GM18499 (cell line): ENCODE data around the gene CCDC28B.
A peak's percentile ranks its signal among the peaks of the same experiment; 100 is the strongest.
"Not testable (repeated sequence)": the region's sequence is repeated elsewhere in the genome, so short reads cannot be mapped to it uniquely, and the experiment has no call there.

Experiments
- ATAC-seq: cut with Tn5 transposase; IDR thresholded peaks from one replicate; pipeline ENCODE4 v1.9.1; 2021; ENCODE audit warnings: moderate number of reproducible peaks; ENCODE audit not compliant: insufficient read depth, unreplicated experiment

The CCDC28B gene

GRCh38 chr1:32200226-32201010 is at the start of gene CCDC28B:
TSS of gene CCDC28B (plus strand) at chr1:32200595. CDS start at chr1:32201936, 1,341 bp downstream.
- ATAC-seq: no peak

- no peak for ATAC-seq
Observed at GRCh38 chr1:32150847-32151246, 49.5 kb upstream of the CCDC28B start.

DNA sequence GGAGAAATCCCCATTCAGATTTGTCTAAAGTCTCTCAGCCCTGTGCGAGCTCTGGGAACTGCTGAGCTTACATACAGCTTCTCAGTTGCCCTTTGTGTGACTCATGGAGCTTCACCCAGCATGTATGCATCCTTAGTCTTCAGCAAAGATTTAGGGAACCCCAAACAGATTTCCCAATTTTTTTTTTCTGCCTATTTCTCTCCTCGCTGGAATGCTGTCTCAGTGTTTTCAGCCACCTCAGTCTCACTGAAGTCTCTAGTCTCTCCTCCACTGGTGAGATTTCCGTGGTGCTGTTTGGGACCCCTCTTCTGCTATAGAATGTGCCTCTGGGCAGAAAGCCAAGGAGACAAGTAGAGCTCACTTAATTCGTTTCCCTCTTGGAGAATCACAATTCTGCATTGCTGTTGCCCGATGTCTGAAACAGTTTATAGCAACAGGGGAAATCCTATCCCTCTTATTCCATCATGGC is 49.0 kb upstream of the CCDC28B start:
- no peak for ATAC-seq

GRCh38 chr1:32159189-32159588 is 41.2 kb upstream of the CCDC28B start:
- ATAC-seq: no peak

GRCh38 chr1:32163405-32163804 is 37.0 kb upstream of the CCDC28B start:
- ATAC-seq: no peak

- not testable (repeated sequence) for ATAC-seq
Observed at GRCh38 chr1:32165633-32166032, 34.8 kb upstream of the CCDC28B start.

DNA sequence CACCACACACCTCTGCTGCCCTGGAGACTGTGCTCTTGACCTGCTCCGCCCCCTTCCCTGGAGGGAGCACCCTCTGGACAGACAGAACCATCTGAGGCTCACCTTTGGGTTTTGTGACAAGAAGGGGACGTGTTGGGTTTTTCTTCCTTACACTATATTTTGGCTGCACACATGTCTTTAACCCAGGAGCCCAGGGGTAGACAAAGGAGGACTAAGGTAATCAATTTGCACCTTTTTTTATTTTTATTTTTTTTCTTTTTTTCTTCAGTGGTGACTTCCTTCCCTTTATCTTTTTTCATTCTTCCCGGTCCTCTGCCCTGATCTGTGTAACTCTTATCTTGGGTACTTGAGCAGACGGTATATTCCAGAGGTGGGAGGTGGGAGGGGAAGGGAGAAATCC is 29.4 kb upstream of the CCDC28B start:
- no peak for ATAC-seq

DNA sequence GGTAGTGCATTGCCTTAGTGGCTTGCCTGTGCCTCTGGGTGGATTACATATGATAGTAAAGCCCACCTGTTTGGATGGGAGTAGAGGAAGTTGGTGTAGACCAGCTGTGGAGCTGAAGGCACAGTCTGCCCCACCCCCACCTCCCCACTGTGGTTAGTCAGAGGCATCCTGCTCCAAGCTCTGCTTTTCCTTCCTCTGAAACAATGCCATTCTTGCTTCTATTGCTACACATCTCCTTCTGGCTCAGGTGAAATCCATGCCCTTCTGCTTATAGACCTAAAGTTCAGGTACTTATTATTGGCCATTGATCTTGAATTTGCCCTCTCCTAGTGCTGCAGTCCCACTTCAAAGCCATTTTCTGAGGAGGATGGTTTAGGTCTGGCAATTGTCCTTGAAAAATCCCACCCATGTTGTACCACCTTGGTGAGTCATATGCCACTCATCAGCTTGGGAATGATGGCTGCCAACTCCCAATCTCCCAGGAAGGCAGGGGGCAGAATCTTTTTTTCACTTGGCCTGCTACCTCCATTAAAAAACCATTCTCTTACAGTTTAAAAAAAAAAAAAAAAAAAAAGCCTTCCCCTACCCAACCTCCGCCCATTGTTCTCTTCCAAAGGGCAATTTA is 27.7 kb upstream of the CCDC28B start:
- no peak for ATAC-seq

DNA sequence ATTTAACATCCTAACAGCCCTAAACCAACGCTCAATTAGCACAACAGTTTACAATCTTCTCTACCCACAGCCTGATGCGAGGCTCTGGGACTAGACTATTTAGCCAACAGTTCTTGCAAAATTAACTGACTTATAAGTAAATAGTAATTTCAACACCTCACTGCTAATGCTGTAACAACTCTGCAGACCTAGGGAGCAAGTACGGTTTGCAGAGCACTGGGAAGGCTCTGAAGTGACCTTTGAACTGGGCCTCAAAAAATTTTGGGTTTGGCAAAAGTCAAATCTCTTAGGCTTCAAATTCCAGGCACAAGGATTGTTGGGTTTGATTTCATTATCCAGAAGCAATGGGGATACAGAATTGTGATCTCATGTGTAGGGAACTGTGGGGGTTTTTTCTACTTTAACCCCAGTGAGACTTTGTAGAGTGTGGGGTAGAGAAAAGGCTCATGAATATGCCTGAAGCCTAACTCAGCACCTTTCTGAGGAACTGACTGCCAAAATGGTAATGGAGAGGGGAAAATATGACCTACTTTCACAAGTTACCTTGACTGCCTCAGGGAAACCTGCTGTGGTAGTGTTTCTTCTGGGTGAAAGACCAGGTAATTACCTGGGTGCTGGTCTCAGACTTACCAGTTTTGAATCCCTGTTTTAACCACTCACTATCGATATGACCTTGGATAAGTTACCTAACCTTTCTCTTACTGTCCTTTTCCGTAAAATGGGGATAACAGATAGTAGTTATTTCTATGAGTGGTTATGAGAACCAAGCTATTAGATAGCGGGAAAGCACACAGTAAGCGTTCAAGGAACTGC is 21.8 kb upstream of the CCDC28B start:
- ATAC-seq: no peak

DNA sequence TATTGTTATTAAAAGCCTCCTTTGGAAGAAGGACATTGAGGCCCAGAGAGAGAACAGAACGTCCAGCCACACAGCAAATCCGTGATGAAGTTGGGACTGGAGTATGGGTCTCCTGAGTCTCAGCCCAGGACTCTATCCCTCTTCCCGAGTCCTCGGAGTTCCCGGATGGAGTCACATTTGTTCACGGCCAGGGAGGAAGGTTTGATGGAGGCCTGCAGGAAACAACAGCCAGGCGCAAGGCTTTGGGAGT is 21.3 kb upstream of the CCDC28B start:
- no peak for ATAC-seq

GRCh38 chr1:32179443-32180185 is 20.8 kb upstream of the CCDC28B start, which contains the start of gene TXLNA:
TSS of gene TXLNA (plus strand) at chr1:32179675. CDS start at chr1:32180346, 671 bp downstream.
- ATAC-seq: peak; percentile 49

DNA sequence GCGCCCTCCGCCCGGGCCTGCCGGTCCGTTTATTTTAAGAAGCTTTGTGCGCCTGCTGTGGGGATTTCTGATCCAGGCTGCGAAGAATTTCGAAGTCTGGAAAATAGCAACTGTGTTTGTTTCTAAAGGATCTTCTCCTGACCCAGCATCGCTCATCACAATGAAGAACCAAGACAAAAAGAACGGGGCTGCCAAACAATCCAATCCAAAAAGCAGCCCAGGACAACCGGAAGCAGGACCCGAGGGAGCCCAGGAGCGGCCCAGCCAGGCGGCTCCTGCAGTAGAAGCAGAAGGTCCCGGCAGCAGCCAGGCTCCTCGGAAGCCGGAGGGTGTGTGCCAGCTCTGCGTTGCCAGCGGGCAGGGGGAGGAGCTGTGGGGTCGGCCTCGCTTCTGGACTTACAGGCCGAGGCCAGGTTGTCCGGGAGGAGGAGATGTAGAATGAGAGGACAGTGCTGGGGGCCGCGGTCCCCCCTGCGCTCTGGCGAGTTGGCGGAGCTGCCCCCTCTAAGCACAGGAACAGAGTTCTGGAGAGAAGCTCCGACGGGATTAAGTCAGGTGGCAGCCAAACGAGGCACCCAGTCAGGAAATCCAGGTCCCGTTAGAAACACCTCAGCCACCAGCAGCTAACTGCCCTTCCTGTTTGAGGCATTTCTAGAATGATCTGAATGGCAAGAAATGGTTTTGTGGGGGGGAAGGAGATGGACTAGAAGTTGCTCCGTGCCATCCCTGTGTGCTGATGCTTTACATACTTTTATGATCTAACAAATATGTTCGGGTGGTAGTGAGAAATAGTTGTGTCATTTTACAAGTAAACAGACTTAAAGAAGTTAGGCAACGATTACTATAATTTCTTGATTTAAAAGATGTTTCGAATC is 20.0 kb upstream of the CCDC28B start:
- peak; percentile 9 for ATAC-seq

DNA sequence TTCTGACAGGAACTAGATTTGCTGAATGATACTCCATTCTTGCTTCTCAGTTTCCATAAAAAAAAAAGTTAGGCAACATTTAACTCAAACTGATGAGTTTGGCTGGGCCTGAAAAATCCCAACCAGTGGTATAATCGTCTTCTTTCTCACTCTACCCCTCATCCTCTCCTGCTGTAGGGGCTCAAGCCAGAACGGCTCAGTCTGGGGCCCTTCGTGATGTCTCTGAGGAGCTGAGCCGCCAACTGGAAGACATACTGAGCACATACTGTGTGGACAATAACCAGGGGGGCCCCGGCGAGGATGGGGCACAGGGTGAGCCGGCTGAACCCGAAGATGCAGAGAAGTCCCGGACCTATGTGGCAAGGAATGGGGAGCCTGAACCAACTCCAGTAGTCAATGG is 19.3 kb upstream of the CCDC28B start:
- no peak for ATAC-seq

- ATAC-seq: no peak
Observed at GRCh38 chr1:32181563-32181962, 18.8 kb upstream of the CCDC28B start.

- ATAC-seq: no peak
Observed at GRCh38 chr1:32182060-32182459, 18.3 kb upstream of the CCDC28B start.

GRCh38 chr1:32184650-32185049 is 15.7 kb upstream of the CCDC28B start:
- ATAC-seq: no peak

GRCh38 chr1:32186077-32186476 is 14.3 kb upstream of the CCDC28B start:
- ATAC-seq: no peak

- no peak for ATAC-seq
Observed at GRCh38 chr1:32186491-32186890, 13.9 kb upstream of the CCDC28B start.

GRCh38 chr1:32187850-32188249 is 12.5 kb upstream of the CCDC28B start:
- no peak for ATAC-seq
